NT2/D1 (cell line): ENCODE data around the gene CAD.

Experiments used
- SUZ12 ChIP-seq: IDR thresholded peaks from 2 replicates; pipeline ENCODE4 v1.6.1; 2011; ENCODE audit not compliant: insufficient read length, insufficient read depth; ENCODE audit errors: extremely low read depth
- YY1 ChIP-seq: IDR thresholded peaks from 2 replicates; pipeline ENCODE4 v1.6.1; 2011; ENCODE audit not compliant: insufficient read length, insufficient read depth
- ZNF274 ChIP-seq: IDR thresholded peaks from 2 replicates; pipeline ENCODE4 v1.6.1; 2011; ENCODE audit warnings: mild to moderate bottlenecking, low read depth, low read length

GRCh38 chr2:27194538-27195354 lies 22.4 kb upstream of the CAD start:
- TF ChIP-seq SUZ12 (no peak), ZNF274 (no peak), YY1 (no peak)
